Endothelial cell of umbilical vein (primary cell): ENCODE measurements around the gene TSGA10IP. TPM values are rescaled to one million over a fixed set of nuclear protein-coding genes. Genes with fewer than 3 reads are reported as not detected.

Experiments
- Bru-seq: library from RNA; stranded (reverse); fragments of 400-500 nt; gene quantifications from one replicate; lab custom pipeline; 2021; lab: Mats Ljungman, UMichigan
- BruChase-seq, 2 experiments: library from RNA; stranded (reverse); fragments of 400-500 nt; gene quantifications; one replicate each; lab custom pipeline; 2021; lab: Mats Ljungman, UMichigan
- BruUV-seq: library from RNA; stranded (reverse); fragments of 400-500 nt; replicated peaks from 2 replicates; lab custom pipeline; 2021; lab: Mats Ljungman, UMichigan
- CTCF ChIA-PET: fragments of 300-600, 350-600 bp; sonication (Branson Sonifier 250); formaldehyde crosslinking; loops from one replicate; lab custom pipeline; 2021; ENCODE audit warnings: antibody characterized with exemption, inconsistent platforms; lab: Charles Lee
- POLR2A ChIA-PET: fragments of 300-600, 350-600 bp; sonication (Branson Sonifier 250); formaldehyde crosslinking; loops from one replicate; lab custom pipeline; 2021; ENCODE audit warnings: antibody characterized with exemption, inconsistent platforms; lab: Charles Lee
- DNase-seq: peaks from one replicate; pipeline ENCODE4 v3.0.0-alpha.2; 2011; ENCODE audit warnings: low read depth, low spot score
- FAIRE-seq: peaks from 2 replicates; lab custom pipeline; 2011; peaks lifted over from hg19 to GRCh38; lab: Jason Lieb, UNC
- H2AFZ ChIP-seq: 2 replicates; pipeline ENCODE4 v1.6.0; 2012; ENCODE audit warnings: low read depth, low read length, control low read depth, inconsistent platforms
- H3K27ac ChIP-seq: 2 replicates; pipeline ENCODE4 v1.5.1; 2011; ENCODE audit warnings: low read depth, mild to moderate bottlenecking, control low read depth, low read length, moderate library complexity; ENCODE audit not compliant: insufficient read depth
- H3K27me3 ChIP-seq, 2 experiments: 2 replicates each; pipeline versions ENCODE4 v1.6.0 to v1.6.1; 2011; ENCODE audit warnings: low read length in 2 of 2, mixed read lengths in 1 of 2; ENCODE audit not compliant: control insufficient read depth in 2 of 2, insufficient read depth in 2 of 2
- H3K36me3 ChIP-seq, 2 experiments: 2 replicates in 1 of 2; 3 replicates in 1 of 2; pipeline ENCODE4 v1.5.1; 2011; ENCODE audit warnings: low read length in 2 of 2, mild to moderate bottlenecking in 1 of 2, moderate library complexity in 1 of 2; ENCODE audit not compliant: control insufficient read depth in 2 of 2, insufficient read depth in 2 of 2; ENCODE audit errors: extremely low read depth in 1 of 2
- H3K4me1 ChIP-seq: 3 replicates; pipeline ENCODE4 v1.5.1; 2011; ENCODE audit warnings: mild to moderate bottlenecking, low read length; ENCODE audit not compliant: control insufficient read depth, insufficient read depth; ENCODE audit errors: extremely low read depth
- H3K4me2 ChIP-seq: 2 replicates; pipeline ENCODE4 v1.6.1; 2011; ENCODE audit warnings: low read length, control low read depth, mixed read lengths; ENCODE audit not compliant: insufficient read depth
- H3K4me3 ChIP-seq, 3 experiments: fragments of 200-600 bp in 1 of 3; sonication (generic), shearing (Covaris generic) in 1 of 3; replicated peaks in 1 of 3; 2 replicates each; pipeline ENCODE4 v1.5.1; 2011 to 2016; ENCODE audit warnings: control low read depth in 3 of 3, low read length in 3 of 3, mild to moderate bottlenecking in 2 of 3, inconsistent platforms in 1 of 3, low read depth in 1 of 3, moderate library complexity in 1 of 3; ENCODE audit not compliant: insufficient read depth in 1 of 3
- H3K79me2 ChIP-seq: 2 replicates; pipeline ENCODE4 v1.6.0; 2012; ENCODE audit warnings: low read length, inconsistent platforms; ENCODE audit not compliant: control insufficient read depth, insufficient read depth
- H3K9ac ChIP-seq: replicated peaks from 2 replicates; pipeline ENCODE3; 2011; ENCODE audit warnings: low read length, control low read depth; ENCODE audit not compliant: insufficient read depth; ENCODE audit errors: extremely low read depth
- H3K9me1 ChIP-seq: replicated peaks from 3 replicates; pipeline ENCODE4 v1.6.0; 2011; ENCODE audit warnings: mild to moderate bottlenecking, low read length; ENCODE audit not compliant: control insufficient read depth, insufficient read depth; ENCODE audit errors: extremely low read depth
- H3K9me3 ChIP-seq: replicated peaks from 2 replicates; pipeline ENCODE4 v1.5.1; 2012; ENCODE audit warnings: low read length, inconsistent platforms; ENCODE audit not compliant: control insufficient read depth, insufficient read depth
- H4K20me1 ChIP-seq: replicated peaks from 2 replicates; pipeline ENCODE3; 2011; ENCODE audit warnings: mild to moderate bottlenecking, low read length; ENCODE audit not compliant: control insufficient read depth, insufficient read depth; ENCODE audit errors: extremely low read depth
- EZH2 ChIP-seq: IDR thresholded peaks from 2 replicates; pipeline ENCODE4 v1.6.1; 2012; ENCODE audit warnings: borderline replicate concordance, low read depth, mild to moderate bottlenecking, moderate library complexity, low read length, inconsistent platforms; ENCODE audit not compliant: severe bottlenecking
- POLR2A ChIP-seq: IDR thresholded peaks from 2 replicates; pipeline ENCODE4 v1.6.1; 2012; ENCODE audit warnings: low read depth, mild to moderate bottlenecking, control low read depth, low read length
- POLR2AphosphoS5 ChIP-seq: IDR thresholded peaks from 2 replicates; pipeline ENCODE4 v1.6.1; 2012; ENCODE audit warnings: low read depth, mild to moderate bottlenecking, control low read depth, low read length, moderate library complexity; ENCODE audit not compliant: insufficient read depth
- dilution Hi-C: fragments of 300-500 bp; cut with MboI; formaldehyde crosslinking; loops from one replicate; pipeline ENCODE4 v1.15.0; 2019; ENCODE audit warnings: low sequenced_read_pairs; ENCODE audit not compliant: extremely low pct_ligation_motif_present
- intact Hi-C: fragments of 100-400 bp; cut with micrococcal nuclease; formaldehyde crosslinking; loops from one replicate; pipeline ENCODE4 v1.10.0; 2022
- long read RNA-seq: library from polyadenylated mRNA; stranded (forward); transcript quantifications from one replicate; pipeline ENCODE4 v2.0.0, GENCODE V29; 2021
- polyA minus RNA-seq, 3 experiments: library from RNA; depleted of rRNA, polyadenylated mRNA; stranded (reverse); fragments of >200 nt; gene quantifications; 1 replicate in 1 of 3; 2 replicates in 2 of 3; pipeline ENCODE4 v1.2.3, GENCODE V29; 2011
- polyA plus RNA-seq, 4 experiments: library from polyadenylated mRNA; depleted of rRNA in 3 of 4; stranded (reverse) in 3 of 4; unstranded in 1 of 4; fragments of >200 nt; gene quantifications; 2 replicates each; pipeline versions ENCODE4 v1.2.1 to v1.2.3, GENCODE V29; 2011 to 2012; ENCODE audit warnings: missing spikeins in 1 of 4
- total RNA-seq: library from RNA; stranded (reverse); gene quantifications from 2 replicates; pipeline ENCODE4 v1.2.3, GENCODE V29; 2021

TSGA10IP gene
- not detected in 2 replicates for total RNA-seq
- not detected in 2 replicates for polyA plus RNA-seq
- not detected in 2 replicates for polyA plus RNA-seq (2011; cell fraction: cytosol; rRNA removed)
- not detected in 2 replicates for polyA plus RNA-seq (2011; cell fraction: nucleus; rRNA removed)
- not detected in 2 replicates for polyA plus RNA-seq (2012)
- polyA minus RNA-seq = not detected in 2 replicates
- polyA minus RNA-seq (2011; cell fraction: cytosol; rRNA and poly(A)+ RNA removed) = not detected
- polyA minus RNA-seq (2011; cell fraction: nucleus; rRNA and poly(A)+ RNA removed) = not detected in 2 replicates
- Bru-seq, nascent RNA = not detected
- BruChase-seq, experiment 1, labeled RNA remaining after a 6-hour chase = percentile 6 among the genes with signal in this experiment
- percentile 6 among the genes with signal in this experiment for BruChase-seq, experiment 2, labeled RNA remaining after a 2-hour chase
- long read RNA-seq = 0 reads

DNA sequence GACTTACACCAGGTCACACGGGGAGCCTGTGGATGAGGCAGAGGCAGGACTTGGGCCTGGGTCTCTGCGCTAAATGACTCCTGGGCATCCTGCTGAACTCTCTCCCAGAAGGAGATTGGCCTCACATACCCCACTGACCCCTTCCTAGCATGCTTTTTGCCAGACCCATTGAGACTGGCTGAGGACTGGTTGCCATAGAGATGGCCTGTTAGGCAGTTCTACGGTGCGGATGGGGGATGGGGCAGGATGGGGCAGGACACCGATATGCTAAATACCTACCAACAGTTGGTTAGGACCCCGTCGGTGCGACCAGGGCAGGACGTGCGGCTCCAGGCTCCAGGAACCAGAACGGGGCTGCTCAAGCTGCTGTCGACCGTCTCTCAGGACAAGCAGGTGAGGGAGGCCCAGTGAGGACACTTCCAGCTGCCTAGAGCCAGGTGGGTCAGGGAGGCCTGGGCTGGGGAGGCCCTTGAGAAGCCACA, at the start of gene TSGA10IP:
Gene TSGA10IP, plus strand, starts transcription at position 51 of the 482 bp plus-strand sequence. Its CDS starts 196 bp downstream, at position 247.
- no peaks in the 10 kb centered on the region for H3K36me3 ChIP-seq
- H2AFZ ChIP-seq = no peak within 1 kb of the TSS
- H3K4me1 ChIP-seq = peaks cover 7% of the 10 kb centered on the region
- intact Hi-C loops (no loop called here), dilution Hi-C loops (no loop called here)
- H3K9ac ChIP-seq = no peak within 1 kb of the TSS
- no peaks in the 10 kb centered on the region for H3K9me1 ChIP-seq
- H3K27me3 ChIP-seq = no peaks in the 10 kb centered on the region
- FAIRE-seq = no peak
- H4K20me1 ChIP-seq = no peaks in the 10 kb centered on the region
- ChIA-PET CTCF (interaction anchor here (0.6 kb wide), 1 partner anchor 10 kb away, joined by 3 read pairs; no protein-coding TSS in a partner anchor), POLR2A (no interaction called here)
- H3K27ac ChIP-seq = no peak within 1 kb of the TSS
- no TSS peak for BruUV-seq
- no peaks in the 10 kb centered on the region for H3K9me3 ChIP-seq
- TF ChIP-seq POLR2A = no peak
- TF ChIP-seq POLR2AphosphoS5 = no peak
- DNase-seq = no peak
- H3K4me3 ChIP-seq = no peak within 1 kb of the TSS
- no peaks in the 10 kb centered on the region for H3K79me2 ChIP-seq
- H3K4me2 ChIP-seq = no peak within 1 kb of the TSS

DNA sequence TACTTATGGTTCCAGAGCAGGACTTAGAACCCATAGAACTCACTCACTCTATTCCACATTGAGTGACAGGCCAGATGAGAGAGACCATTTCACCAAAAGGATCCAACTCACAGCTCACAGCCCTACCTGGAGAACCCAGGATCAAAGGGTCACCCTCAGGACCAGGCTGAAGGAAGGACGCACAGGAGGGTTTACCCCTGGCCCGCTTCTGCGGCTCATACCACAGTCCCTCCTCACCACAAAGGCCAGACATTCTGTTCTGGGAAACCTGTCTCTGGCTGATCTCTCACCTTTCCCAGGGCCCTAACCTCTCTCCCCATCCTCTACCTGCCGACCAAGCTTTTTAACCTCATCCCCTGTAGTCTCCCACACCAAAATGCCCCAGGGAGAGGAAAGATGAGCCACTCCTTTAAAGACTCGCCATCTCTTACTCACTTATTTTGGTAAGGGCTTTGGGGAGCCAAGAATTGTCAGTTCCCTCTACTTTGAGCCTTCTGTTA, 49.7 kb upstream of the TSGA10IP start:
- intact Hi-C loops (no loop called here), dilution Hi-C loops (no loop called here)
- Histone ChIP-seq H3K27ac (peak overlapping the region; percentile 27), H3K4me1 (peaks cover 60% of the 10 kb centered on the region), H3K36me3 (peaks cover 5 to 8% of the 10 kb centered on the region in 2 experiments), H2AFZ (no peak overlapping the region), H3K27me3 (no peaks in the 10 kb centered on the region), H3K9me1 (no peaks in the 10 kb centered on the region), H3K9me3 (no peaks in the 10 kb centered on the region), H3K79me2 (peaks cover 89% of the 10 kb centered on the region), H3K4me3 (no peak overlapping the region), H3K9ac (no peak overlapping the region), H3K4me2 (peak overlapping the region; percentile 33), H4K20me1 (no peaks in the 10 kb centered on the region)
- CTCF ChIA-PET = interaction anchor here (3.1 kb wide), 1 partner anchor 11 kb away, joined by 21 read pairs; no protein-coding TSS in a partner anchor
- DNase-seq (no peak), FAIRE-seq (no peak)
- peak; percentile 29 for TF ChIP-seq POLR2AphosphoS5
- TF ChIP-seq EZH2 = no peak
- POLR2A ChIA-PET = interaction anchor here (0.7 to 1.3 kb wide), 2 partner anchors 20 to 77 kb away, joined by 4 read pairs; no protein-coding TSS in a partner anchor
- BruUV-seq = no TSS peak
